ENCODE data around the gene TMTC3.

TMTC3 gene

DNA sequence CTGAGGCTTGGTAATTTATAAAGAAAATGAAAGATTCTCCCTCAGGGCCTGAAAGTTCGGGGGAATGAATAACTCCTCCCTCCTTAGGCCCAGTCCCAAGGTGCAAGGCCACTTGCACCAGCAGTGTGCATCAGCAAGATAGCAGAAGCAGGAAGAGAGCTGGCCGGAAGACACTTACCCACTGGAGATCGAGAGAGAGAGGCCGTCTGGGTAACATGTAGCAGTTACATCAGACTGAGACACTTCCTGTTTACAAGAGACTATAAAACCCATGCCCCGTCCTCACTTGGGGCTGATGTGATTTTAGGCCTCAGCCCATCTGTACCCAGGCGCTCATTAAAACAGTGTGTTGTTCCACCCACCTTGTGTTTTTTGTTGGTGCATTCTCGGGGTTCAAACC lies 85.2 kb downstream of the TMTC3 start:
- no peak for DNase-seq (ENCODE audit: low spot score)

DNA sequence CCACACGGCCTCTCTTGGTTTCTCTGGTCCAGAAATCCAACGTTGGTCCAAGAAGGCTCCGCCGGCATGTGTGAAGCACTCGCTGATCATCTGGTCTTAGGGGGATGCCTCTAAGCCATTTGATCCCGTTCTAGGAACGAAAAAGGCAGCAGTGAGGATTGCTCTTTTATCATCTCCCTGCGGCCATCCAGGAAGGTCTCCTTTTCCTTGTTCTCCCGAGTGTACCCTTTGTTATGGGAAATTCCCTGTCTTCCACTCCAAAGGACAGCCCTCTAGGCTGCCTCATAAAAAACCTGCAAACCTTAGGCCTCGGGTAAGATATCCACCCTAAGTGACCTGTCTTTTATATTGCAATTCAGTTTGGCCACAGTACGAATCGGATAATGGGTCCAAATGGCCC lies 85.8 kb downstream of the TMTC3 start:
- DNase-seq (ENCODE audit: low spot score) = no peak

DNA sequence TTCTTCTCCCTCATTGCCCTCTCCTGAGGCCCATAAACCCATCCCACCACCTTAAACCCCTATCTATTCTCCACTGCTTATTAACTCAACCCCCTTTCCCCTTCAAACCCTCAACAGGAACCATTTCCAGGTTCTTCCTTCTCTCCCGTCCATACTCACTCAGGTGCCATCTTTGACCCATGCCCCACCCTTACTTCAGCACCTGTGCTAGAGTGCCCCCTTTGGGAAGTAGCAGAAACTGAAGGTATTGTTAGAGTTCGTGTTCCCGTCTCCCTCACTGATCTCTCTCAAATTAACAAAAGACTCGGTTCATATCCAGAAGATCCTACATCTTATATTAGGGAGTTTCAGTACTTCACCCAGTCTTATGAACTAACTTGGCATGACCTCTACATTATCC lies 86.6 kb downstream of the TMTC3 start:
- DNase-seq (ENCODE audit: low spot score) = no peak

DNA sequence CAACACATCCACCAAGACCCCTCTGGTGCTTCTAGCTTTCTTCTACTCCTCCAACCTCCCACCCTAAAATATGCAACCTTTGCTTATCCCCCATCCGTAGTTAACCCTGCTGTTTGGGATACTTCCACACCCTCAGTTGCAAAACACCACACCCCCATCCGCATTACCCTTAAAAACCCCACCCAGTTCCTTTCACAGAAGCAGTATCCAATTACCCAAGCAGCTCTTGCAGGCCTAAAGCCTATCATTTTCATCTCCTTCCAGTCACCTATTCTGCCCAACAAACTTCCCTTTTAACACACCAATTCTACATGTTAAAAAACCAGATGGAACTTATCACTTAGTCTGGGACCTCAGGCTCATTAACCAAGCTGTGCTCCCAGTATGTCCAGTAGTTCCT lies 88.2 kb downstream of the TMTC3 start:
- DNase-seq (ENCODE audit: low spot score) = no peak

DNA sequence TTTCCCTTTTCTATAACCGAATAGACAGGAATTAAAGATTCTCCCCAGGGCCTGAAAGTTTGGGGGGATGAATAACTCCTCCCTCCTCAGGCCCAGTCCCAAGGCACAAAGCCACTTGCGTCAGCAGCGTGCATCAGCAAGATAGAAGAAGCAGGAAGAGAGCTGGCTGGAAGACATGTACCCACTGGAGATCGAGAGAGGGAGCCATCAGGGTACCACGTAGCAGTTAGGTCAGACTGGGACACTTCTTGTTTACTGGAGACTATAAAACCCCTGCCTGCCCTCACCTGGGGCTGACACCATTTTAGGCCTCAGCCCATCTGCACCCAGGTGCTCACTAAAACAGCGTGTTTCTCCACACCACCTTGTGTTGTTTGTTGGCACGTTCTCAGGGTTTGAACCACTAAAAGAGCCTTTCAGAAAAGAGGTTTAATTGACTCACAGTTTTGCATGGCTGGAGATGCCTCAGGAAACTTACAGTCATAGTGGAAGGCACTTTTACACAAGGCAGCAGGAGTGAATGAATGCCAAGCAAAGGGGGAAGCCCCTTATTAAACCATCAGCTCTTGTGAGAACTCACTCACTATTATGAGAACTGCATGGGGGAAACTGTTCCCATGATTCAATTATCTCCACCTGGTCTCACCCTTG lies 93.2 kb downstream of the TMTC3 start:
- DNase-seq (ENCODE audit: low spot score) = peak; percentile 11

DNA sequence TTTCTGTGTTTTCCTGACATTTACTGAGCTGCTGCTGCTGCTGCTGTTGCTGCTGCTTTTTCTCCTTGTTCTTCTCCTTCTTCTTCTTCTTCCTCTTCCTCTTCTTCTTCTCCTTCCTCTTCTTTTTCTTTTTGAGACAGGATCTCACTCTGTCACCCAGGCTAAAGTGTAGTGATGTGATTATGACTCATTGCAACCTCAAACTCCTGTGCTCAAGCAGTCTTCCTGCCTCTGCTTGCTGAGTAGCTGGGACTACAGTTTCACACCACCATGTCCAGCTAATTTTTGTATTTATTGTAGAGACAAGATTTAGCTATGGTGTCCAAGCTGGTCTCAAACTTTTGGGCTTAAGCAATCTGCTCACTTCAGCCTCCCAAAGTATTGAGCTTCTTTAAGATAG lies 95.8 kb downstream of the TMTC3 start:
- DNase-seq (ENCODE audit: low spot score) = peak; percentile 82

DNA sequence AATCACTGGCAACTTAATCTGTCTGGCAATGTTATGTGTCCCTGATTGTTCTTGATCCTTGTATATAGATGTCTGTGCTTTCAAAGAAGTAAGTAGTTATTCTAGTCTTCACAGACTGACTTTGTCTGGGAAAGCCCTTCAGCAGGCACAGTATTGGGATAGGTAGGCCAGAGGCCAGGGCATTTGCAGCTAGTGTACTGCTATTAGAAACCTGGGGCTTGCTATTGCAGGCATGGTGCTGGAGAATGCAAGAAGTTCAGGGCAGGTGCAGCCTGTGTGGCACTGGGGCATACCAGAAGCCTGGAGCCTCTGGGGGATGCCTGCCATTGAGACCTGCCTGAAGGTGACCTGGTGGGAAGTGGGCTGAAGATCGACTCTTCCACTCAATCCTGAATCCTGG lies 96.3 kb downstream of the TMTC3 start:
- no peak for DNase-seq (ENCODE audit: low spot score)

DNA sequence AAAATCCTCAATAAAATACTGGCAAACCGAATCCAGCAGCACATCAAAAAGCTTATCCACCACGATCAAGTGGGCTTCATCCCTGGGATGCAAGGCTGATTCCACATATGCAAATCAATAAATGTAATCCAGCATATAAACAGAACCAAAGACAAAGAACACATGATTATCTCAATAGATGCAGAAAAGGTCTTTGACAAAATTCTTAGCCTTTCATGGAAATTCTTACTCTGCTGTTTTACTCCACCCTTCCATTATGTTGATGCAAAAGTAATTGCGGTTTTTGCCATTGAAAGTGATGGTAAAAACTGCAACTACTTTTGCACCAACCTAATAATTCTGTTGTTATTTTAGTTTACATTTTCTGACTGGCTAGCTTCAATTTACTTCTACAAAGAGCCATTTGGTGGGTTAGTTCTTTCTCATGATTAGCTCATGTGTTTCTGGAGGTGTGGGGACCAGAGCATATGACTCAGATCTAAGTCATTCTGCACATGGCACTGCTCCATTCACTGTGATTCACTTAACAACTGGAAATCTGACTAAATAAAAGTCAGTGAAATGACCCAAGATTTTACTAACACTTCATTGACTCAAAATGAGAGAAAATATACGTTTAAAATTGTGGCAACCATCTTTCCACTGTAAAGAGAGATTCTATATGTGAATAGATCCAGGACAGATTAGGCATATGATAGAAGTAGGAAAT lies 99.9 kb downstream of the TMTC3 start:
- DNase-seq (ENCODE audit: low spot score) = peak; percentile 94

DNA sequence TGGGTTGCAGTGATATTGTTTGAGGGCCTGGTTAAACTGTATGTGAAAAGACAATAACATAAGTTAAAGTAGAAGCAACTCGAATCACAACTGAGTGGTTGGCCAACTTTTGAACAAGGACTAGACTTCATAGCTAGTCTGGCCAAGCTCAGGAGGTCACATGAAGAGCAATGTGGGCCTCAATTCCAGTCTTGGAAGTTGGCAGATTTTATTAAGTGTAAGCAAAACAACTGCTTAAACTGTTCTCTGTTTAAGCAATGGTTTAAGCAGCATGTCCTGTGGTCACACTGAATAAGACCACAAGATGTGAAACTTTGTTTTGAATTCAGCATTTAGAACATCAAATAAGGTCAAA lies 100.4 kb downstream of the TMTC3 start:
- no peak for DNase-seq (ENCODE audit: low spot score)

DNA sequence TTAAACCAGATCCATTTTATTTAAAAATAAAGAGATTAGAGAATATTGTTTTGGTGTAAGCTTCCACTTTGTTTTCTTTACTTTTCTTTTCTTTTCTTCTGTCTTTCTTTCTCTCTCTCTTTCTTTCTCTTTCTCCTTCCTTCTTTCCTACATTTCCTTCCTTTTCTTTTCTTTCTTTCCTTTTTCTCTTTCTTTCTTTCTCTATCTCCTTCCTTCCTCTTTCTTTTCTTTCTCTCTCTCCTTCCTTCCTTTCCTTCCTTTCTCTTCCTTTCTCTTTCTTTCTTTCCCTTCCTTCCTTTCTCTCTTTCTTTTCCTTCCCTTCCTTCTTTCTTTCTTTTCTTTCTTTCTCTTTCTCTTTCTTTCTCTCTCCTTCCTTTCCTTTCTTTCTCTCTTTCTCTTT lies 100.8 kb downstream of the TMTC3 start:
- DNase-seq (ENCODE audit: low spot score) = no peak

DNA sequence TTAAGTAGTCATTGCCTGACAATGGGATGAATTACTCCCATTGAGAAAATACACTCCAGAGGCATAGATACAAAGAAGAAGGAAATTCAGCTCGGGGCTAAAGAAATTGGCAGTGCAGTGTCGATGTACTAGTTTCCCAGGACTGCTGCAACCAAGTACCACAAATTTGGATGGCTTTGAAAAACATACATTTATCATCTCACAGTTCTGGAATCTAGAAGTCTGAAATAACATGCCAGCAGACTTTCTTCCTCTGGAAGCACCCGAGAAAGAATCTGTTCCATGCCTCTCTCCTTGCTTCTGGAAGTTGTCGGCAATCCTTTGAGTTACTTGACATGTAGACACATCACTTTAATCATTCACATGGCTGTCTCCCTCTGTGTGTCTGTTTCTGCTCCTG lies 101.9 kb downstream of the TMTC3 start:
- DNase-seq (ENCODE audit: low spot score) = no peak

DNA sequence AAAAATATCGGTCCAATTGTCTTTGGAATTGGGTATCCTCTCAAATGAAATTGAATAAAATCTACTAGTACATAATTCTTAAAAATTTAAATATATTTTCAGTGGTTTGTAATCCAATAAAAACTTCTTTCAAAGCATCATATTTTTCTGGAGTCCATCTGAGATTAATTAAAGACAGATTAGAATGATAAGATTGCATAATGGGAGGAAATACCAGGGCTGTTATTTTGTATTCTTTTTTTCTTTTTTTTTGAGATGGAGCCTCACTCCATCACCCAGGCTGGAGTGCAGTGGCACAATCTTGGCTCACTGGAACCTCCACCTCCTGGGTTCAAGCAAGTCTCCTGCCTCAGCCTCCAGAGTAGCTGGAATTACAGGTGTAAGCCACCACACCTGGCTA lies 103.8 kb downstream of the TMTC3 start:
- DNase-seq (ENCODE audit: low spot score) = no peak

DNA sequence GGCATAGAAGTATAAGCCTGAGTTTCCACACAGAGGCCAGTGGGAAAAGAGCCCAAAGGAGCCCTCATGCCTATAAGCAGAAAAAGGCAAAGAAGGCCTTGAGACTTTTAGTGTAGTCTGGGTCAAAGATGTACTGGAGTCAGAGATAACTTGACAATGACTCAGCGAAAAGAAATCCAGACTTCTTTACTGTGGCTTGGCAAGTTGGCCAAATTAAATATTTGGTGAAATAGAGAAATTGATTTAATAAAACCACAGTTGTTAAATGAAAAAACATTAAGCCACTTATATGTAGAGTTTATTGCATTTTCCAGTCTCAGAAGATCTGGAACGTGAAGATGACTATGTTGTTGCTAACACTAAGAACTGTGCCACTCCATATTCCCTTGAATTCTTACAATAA lies 105.1 kb downstream of the TMTC3 start:
- peak; percentile 74 for DNase-seq (ENCODE audit: low spot score)

DNA sequence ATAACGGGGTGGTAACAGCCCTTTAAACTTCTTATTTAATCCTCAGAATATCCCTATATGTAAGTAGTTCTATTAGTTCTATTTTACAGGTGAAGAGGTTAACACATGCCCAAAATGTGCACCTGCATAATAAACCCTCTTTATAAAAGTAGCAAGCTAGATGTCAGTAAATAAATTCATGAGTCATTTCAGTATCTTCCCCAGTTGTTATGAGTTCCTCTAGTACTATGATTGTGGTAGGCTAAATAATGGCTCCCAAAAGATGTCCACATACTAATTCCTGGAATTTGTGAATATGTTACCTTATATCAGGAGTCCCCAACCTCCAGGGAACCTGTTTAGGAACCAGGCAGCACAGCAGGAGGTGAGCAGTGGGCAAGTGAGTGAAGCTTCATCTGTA lies 106.5 kb downstream of the TMTC3 start:
- no peak for DNase-seq (ENCODE audit: low spot score)
